ENCODE measurements around the gene TLE4. TPM values are rescaled to one million over a fixed set of nuclear protein-coding genes. Genes with fewer than 3 reads are reported as not detected.

Gene TLE4
- total RNA-seq, 2 experiments from 2014 or later: 11.2 to 13.1 TPM

DNA sequence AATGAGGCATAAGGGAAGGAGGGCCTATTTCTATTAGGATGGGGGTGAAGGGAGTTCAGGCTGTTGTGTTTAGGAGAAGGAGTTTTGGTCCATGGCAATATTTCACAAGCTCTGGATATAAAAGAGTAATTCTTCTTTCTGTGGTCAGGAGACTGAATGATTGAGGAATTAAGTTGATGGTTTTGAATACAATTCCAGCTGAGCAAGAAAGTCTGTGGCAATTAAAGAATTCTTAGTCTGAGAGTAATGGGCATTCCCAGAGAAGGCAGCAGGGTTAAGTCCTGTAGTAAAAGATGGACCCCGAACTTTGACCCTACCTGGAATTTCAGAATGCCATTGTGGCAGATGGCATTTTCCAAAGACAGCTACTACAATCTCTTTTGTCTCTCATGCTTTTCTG, 202.6 kb downstream of the TLE4 start:
- DNase-seq: no peak
- CTCF ChIA-PET: interaction anchor here (1.5 kb wide), 1 partner anchor 16 kb away, joined by 4 read pairs; no protein-coding TSS in a partner anchor
- H3K4me1 Mint-ChIP-seq (ENCODE audit: low read depth): no peaks in the 10 kb centered on the region
- H3K4me3 Mint-ChIP-seq: no peak overlapping the region
- intact Hi-C loops (cut with micrococcal nuclease): no loop called here
- no peaks in the 10 kb centered on the region for H3K36me3 Mint-ChIP-seq (ENCODE audit: low read depth)
- no peak overlapping the region for H3K27ac Mint-ChIP-seq
- H3K9me3 Mint-ChIP-seq: no peaks in the 10 kb centered on the region
- peaks cover 2% of the 10 kb centered on the region for H3K27me3 Mint-ChIP-seq (ENCODE audit: low read depth)
